K562 (cell line): ENCODE data around the gene TYW3. TPM values are rescaled to one million over a fixed set of nuclear protein-coding genes. Genes with fewer than 3 reads are reported as not detected.

ENCODE experiments used
- ATAC-seq: fragments of 200-7000 bp; cut with Tn5 transposase; 3 replicates; pipeline ENCODE4 v1.9.1; 2020; ENCODE audit warnings: moderate library complexity
- BruUV-seq: library from RNA; stranded (reverse); fragments of 400-500 nt; replicated peaks from 2 replicates; lab custom pipeline; 2021; lab: Mats Ljungman, UMichigan
- CTCF ChIA-PET: fragments of 300-600 bp; formaldehyde crosslinking; extraction: SDS; loops from one replicate; lab custom pipeline; 2021; ENCODE audit warnings: low intra/inter-chr PET ratio; lab: Yijun Ruan, JAX
- POLR2A ChIA-PET: fragments of 300-600, 350-650 bp; sonication (Branson Sonifier 250); formaldehyde crosslinking; extraction: SDS; loops from one replicate; lab custom pipeline; 2021; ENCODE audit warnings: antibody characterized with exemption, inconsistent platforms; lab: Yijun Ruan, JAX
- DNase-seq, 4 experiments: peaks; one replicate each; pipeline versions ENCODE4 v3.0.0 to v3.0.0-alpha.2; 2011 to 2018; ENCODE audit warnings: low spot score in 3 of 4, mixed read lengths in 3 of 4; ENCODE audit errors: extremely low read depth in 1 of 4
- FAIRE-seq: peaks from 2 replicates; lab custom pipeline; 2011; peaks lifted over from hg19 to GRCh38; lab: Jason Lieb, UNC
- H2AFZ ChIP-seq: 2 replicates; pipeline ENCODE4 v1.6.0; 2011; ENCODE audit warnings: low read depth, low read length, control low read depth, inconsistent platforms
- H3K27ac ChIP-seq: fragments of 200-600 bp; 3 replicates; pipeline ENCODE4 v1.8.0; 2011; ENCODE audit warnings: low read depth, mild to moderate bottlenecking, control low read depth, inconsistent platforms, low read length, moderate library complexity, mixed read lengths; ENCODE audit errors: extremely low read depth
- H3K27me3 ChIP-seq, 2 experiments: fragments of 300-600 bp in 1 of 2; 2 replicates in 1 of 2; 3 replicates in 1 of 2; pipeline versions ENCODE4 v1.6.0 to v1.8.0; 2011; ENCODE audit warnings: inconsistent platforms in 2 of 2, low read length in 2 of 2, mild to moderate bottlenecking in 1 of 2, mixed read lengths in 1 of 2, moderate library complexity in 1 of 2; ENCODE audit not compliant: control insufficient read depth in 2 of 2, insufficient read depth in 2 of 2
- H3K36me3 ChIP-seq: fragments of 300-600 bp; 3 replicates; pipeline ENCODE4 v1.8.0; 2011; ENCODE audit warnings: mild to moderate bottlenecking, low read length, inconsistent platforms; ENCODE audit not compliant: control insufficient read depth, insufficient read depth
- H3K4me1 ChIP-seq, 2 experiments: fragments of 200-600 bp in 1 of 2; replicated peaks in 1 of 2; 2 replicates in 1 of 2; 3 replicates in 1 of 2; pipeline versions ENCODE4 v1.5.1 to v1.8.0; 2011; ENCODE audit warnings: inconsistent platforms in 2 of 2, low read length in 2 of 2, mild to moderate bottlenecking in 1 of 2, mixed read lengths in 1 of 2, moderate library complexity in 1 of 2; ENCODE audit not compliant: control insufficient read depth in 2 of 2, insufficient read depth in 2 of 2
- H3K4me2 ChIP-seq: 2 replicates; pipeline ENCODE4 v1.6.1; 2011; ENCODE audit warnings: low read length, control low read depth, inconsistent platforms, mixed read lengths; ENCODE audit not compliant: insufficient read depth
- H3K4me3 ChIP-seq: fragments of 200-600 bp; sonication (generic), shearing (Covaris generic); 2 replicates; pipeline ENCODE4 v1.5.1; 2016; ENCODE audit warnings: control low read depth, inconsistent platforms
- H3K79me2 ChIP-seq: fragments of 200-600 bp; 3 replicates; pipeline ENCODE4 v1.8.0; 2011; ENCODE audit warnings: low read length, inconsistent platforms; ENCODE audit not compliant: control insufficient read depth, insufficient read depth
- H3K9ac ChIP-seq, 2 experiments: 2 replicates each; pipeline versions ENCODE4 v1.6.0 to v1.6.1; 2011; ENCODE audit warnings: low read depth in 2 of 2, low read length in 2 of 2, control low read depth in 1 of 2, inconsistent platforms in 1 of 2, mild to moderate bottlenecking in 1 of 2, mixed read lengths in 1 of 2; ENCODE audit not compliant: insufficient read depth in 1 of 2
- H3K9me1 ChIP-seq: one replicate; pipeline ENCODE4 v1.6.0; 2011; ENCODE audit warnings: inconsistent platforms, mild to moderate bottlenecking, low read length, moderate library complexity; ENCODE audit not compliant: control insufficient read depth, insufficient read depth
- H3K9me3 ChIP-seq: replicated peaks from 2 replicates; pipeline ENCODE4 v1.5.1; 2011; ENCODE audit warnings: low read depth, low read length, inconsistent platforms; ENCODE audit not compliant: control insufficient read depth, insufficient read depth
- H4K20me1 ChIP-seq: replicated peaks from 2 replicates; pipeline ENCODE4 v1.6.1; 2011; ENCODE audit warnings: low read length, inconsistent platforms, mixed read lengths; ENCODE audit not compliant: control insufficient read depth, insufficient read depth
- MAFK ChIP-seq: IDR thresholded peaks from 2 replicates; pipeline ENCODE4 v1.6.1; 2011; ENCODE audit warnings: low read length, improper control_type of control experiment
- MXI1 ChIP-seq: IDR thresholded peaks from 2 replicates; pipeline ENCODE4 v1.6.1; 2011; ENCODE audit warnings: low read depth, mild to moderate bottlenecking, improper control_type of control experiment, low read length
- RAD21 ChIP-seq, 2 experiments: fragments of 250-450 bp in 1 of 2; fragments of 450-650 bp in 1 of 2; sonication (Bioruptor Pico) in 1 of 2; formaldehyde crosslinking in 1 of 2; IDR thresholded peaks in 1 of 2; conservative IDR thresholded peaks in 1 of 2; 2 replicates each; pipeline versions ENCODE4 v1.4.0 to v1.8.0; 2020 to 2022; ENCODE audit warnings: mild to moderate bottlenecking in 2 of 2, moderate library complexity in 1 of 2
- ZBTB9 ChIP-seq: fragments of 450-650 bp; formaldehyde crosslinking; IDR thresholded peaks from 2 replicates; pipeline ENCODE4 v1.4.0; 2020; ENCODE audit warnings: mild to moderate bottlenecking, moderate library complexity
- WGBS: fragments of 100-300 bp; shearing (Covaris generic); methylation state at CpG from one replicate; pipeline ENCODE4 v1.1.6; 2016; ENCODE audit warnings: low coverage, mixed read lengths; ENCODE audit not compliant: insufficient coverage; ENCODE audit errors: missing lambda C conversion rate; 5-methylcytosine and 5-hydroxymethylcytosine counted together
- in situ Hi-C: fragments of 300-500 bp; cut with MboI; formaldehyde crosslinking; loops from 4 replicates; pipeline ENCODE4 v1.15.0; 2018; ENCODE audit warnings: inconsistent platforms, mixed read lengths
- intact Hi-C: fragments of 100-400 bp; cut with micrococcal nuclease; formaldehyde crosslinking; loops from 2 replicates; pipeline ENCODE4 v1.14.2; 2022
- polyA plus RNA-seq, 8 experiments: library from polyadenylated mRNA; depleted of rRNA in 4 of 8; stranded (reverse) in 5 of 8; unstranded in 3 of 8; fragments of >200 nt; fragmentation: Nextera tagmentation in 2 of 8; fragmentation: Illumina TruSeq in 1 of 8; extraction: Ambion mirVana in 2 of 8; extraction: Trizol in 1 of 8; gene quantifications; 2 replicates each; pipeline versions ENCODE4 v1.2.1 to v1.2.3, GENCODE V29; 2011 to 2014; ENCODE audit warnings: inconsistent platforms in 1 of 8, missing spikeins in 1 of 8
- total RNA-seq, 7 experiments: library from RNA; depleted of rRNA in 6 of 7; stranded (reverse); fragments of >200 nt in 6 of 7; fragmentation: Illumina TruSeq in 2 of 7; extraction: Trizol in 2 of 7; gene quantifications; 2 replicates each; pipeline versions ENCODE4 v1.2.1 to v1.2.3, GENCODE V29; 2011 to 2021; ENCODE audit warnings: low replicate concordance in 1 of 7

TYW3 gene
- total and polyA plus RNA-seq, 9 of the 15 experiments (the other 6 are each of a cell fraction or from before 2014, with no cell fraction given), result 22.0 to 54.0 (median 41.1) TPM

- Histone ChIP-seq H3K36me3 (no peaks in the 10 kb centered on the region), H3K4me2 (no peak overlapping the region), H3K9ac (no peak overlapping the region), H3K9me1 (no peaks in the 10 kb centered on the region), H2AFZ (no peak overlapping the region), H3K79me2 (no peaks in the 10 kb centered on the region), H3K4me1 (no peaks in the 10 kb centered on the region), H3K27ac (no peak overlapping the region), H3K4me3 (no peak overlapping the region), H3K9me3 (no peaks in the 10 kb centered on the region), H4K20me1 (no peaks in the 10 kb centered on the region), H3K27me3 (no peaks in the 10 kb centered on the region)
- 3% methylated on average over 2 of the region's 2 CpGs for WGBS
- no peak for ATAC-seq
- no TSS peak for BruUV-seq
- CTCF ChIA-PET, result no interaction called here
- FAIRE-seq, result no peak
- intact Hi-C loops (no loop called here), in situ Hi-C loops (no loop called here)
- TF ChIP-seq MXI1 (no peak), MAFK (no peak)
- POLR2A ChIA-PET, result no interaction called here
- DNase-seq, result no peak
Observed at GRCh38 chr1:74791491-74791890, 58.5 kb downstream of the TYW3 start.

- H3K9ac ChIP-seq, result no peak overlapping the region
- intact Hi-C loops, result no loop called here
- H4K20me1 ChIP-seq, result no peaks in the 10 kb centered on the region
- FAIRE-seq (no peak), DNase-seq (no peak), ATAC-seq (no peak)
- no peaks in the 10 kb centered on the region for H3K27me3 ChIP-seq
- CTCF ChIA-PET, result no interaction called here
- TF ChIP-seq ZBTB9 (CRISPR knock-in tag) (no peak), RAD21 (CRISPR knock-in tag; conservative IDR thresholded peaks at IDR 0.05 in 1 of 2, IDR thresholded peaks at IDR 0.05 in 1 of 2) (no peak)
- in situ Hi-C loops, result no loop called here
- H3K4me1 ChIP-seq, result no peaks in the 10 kb centered on the region
- H3K4me2 ChIP-seq, result no peak overlapping the region
- POLR2A ChIA-PET, result no interaction called here
- H3K27ac ChIP-seq, result no peak overlapping the region
- no peaks in the 10 kb centered on the region for H3K79me2 ChIP-seq
- H3K9me3 ChIP-seq, result no peaks in the 10 kb centered on the region
- no peak overlapping the region for H2AFZ ChIP-seq
- no peaks in the 10 kb centered on the region for H3K9me1 ChIP-seq
- no peaks in the 10 kb centered on the region for H3K36me3 ChIP-seq
- no peak overlapping the region for H3K4me3 ChIP-seq
- BruUV-seq, result no TSS peak
Observed at GRCh38 chr1:74799119-74799657, 66.2 kb downstream of the TYW3 start.
